Natural killer cell (primary cell): Measurements from ENCODE around the gene SLC37A3. TPM values are rescaled to one million over a fixed set of nuclear protein-coding genes. Genes with fewer than 3 reads are reported as not detected.

Experiments used
- ATAC-seq, 3 donors: fragments of 150-1000 bp in 2 of 3; fragments of 200-7000 bp in 1 of 3; cut with Tn5 transposase; 1 replicate in 1 of 3; 2 replicates in 2 of 3; pipeline ENCODE4 v1.10.0; 2021; ENCODE audit warnings: mild to moderate bottlenecking in 2 of 3, moderate library complexity in 2 of 3
- DNase-seq, 2 donors: peaks; one replicate each; pipeline versions ENCODE4 v3.0.0 to v3.0.0-alpha.2; 2013 to 2021; ENCODE audit warnings: mixed read lengths in 1 of 2
- H3K27ac ChIP-seq: one replicate; pipeline ENCODE4 v1.5.1; 2013; ENCODE audit warnings: mild to moderate bottlenecking, low read length
- H3K27me3 ChIP-seq: one replicate; pipeline ENCODE4 v1.6.1; 2013; ENCODE audit warnings: low read length; ENCODE audit not compliant: control insufficient read depth, insufficient read depth
- H3K36me3 ChIP-seq: one replicate; pipeline ENCODE4 v1.6.1; 2013; ENCODE audit warnings: low read length; ENCODE audit not compliant: control insufficient read depth, insufficient read depth
- H3K4me1 ChIP-seq: one replicate; pipeline ENCODE4 v1.6.1; 2013; ENCODE audit warnings: low read length; ENCODE audit not compliant: control insufficient read depth, insufficient read depth
- H3K4me3 ChIP-seq: one replicate; pipeline ENCODE4 v1.5.1; 2013; ENCODE audit warnings: low read length
- H3K9me3 ChIP-seq: one replicate; pipeline ENCODE4 v1.6.1; 2013; ENCODE audit warnings: low read length; ENCODE audit not compliant: control insufficient read depth, insufficient read depth
- H3K27ac Mint-ChIP-seq, 2 donors: one replicate each; pipeline ENCODE4 v1.8.0; 2022; ENCODE audit warnings: mild to moderate bottlenecking in 2 of 2, mixed read lengths in 2 of 2, moderate library complexity in 1 of 2
- H3K27me3 Mint-ChIP-seq, 2 donors: one replicate each; pipeline ENCODE4 v1.8.0; 2022; ENCODE audit warnings: low read depth in 2 of 2, mixed read lengths in 2 of 2
- H3K36me3 Mint-ChIP-seq: one replicate; pipeline ENCODE4 v1.8.0; 2022; ENCODE audit warnings: mixed read lengths
- H3K4me1 Mint-ChIP-seq, 2 donors: one replicate each; pipeline ENCODE4 v1.8.0; 2022; ENCODE audit warnings: mixed read lengths in 2 of 2
- H3K4me3 Mint-ChIP-seq: one replicate; pipeline ENCODE4 v1.8.0; 2022; ENCODE audit warnings: mild to moderate bottlenecking, moderate library complexity, mixed read lengths
- H3K9me3 Mint-ChIP-seq, 2 donors: one replicate each; pipeline ENCODE4 v1.8.0; 2022; ENCODE audit warnings: mixed read lengths in 2 of 2
- CTCF ChIP-seq: fragments of 200-600 bp; IDR thresholded peaks from one replicate; pipeline ENCODE4 v1.8.0; 2022; ENCODE audit warnings: antibody characterized with exemption
- WGBS: methylation state at CpG from one replicate; pipeline ENCODE4 v1.1.7; 2013; ENCODE audit warnings: missing lambda C conversion rate; ENCODE audit not compliant: insufficient coverage; 5-methylcytosine and 5-hydroxymethylcytosine counted together
- intact Hi-C: fragments of 100-400 bp; cut with micrococcal nuclease; formaldehyde crosslinking; loops from one replicate; pipeline ENCODE4 v1.14.2; 2022
- total RNA-seq, 4 donors: library from RNA; stranded (reverse); fragments of 120-200 nt in 1 of 4; gene quantifications; one replicate each; pipeline versions ENCODE4 v1.2.3 to v1.2.4, GENCODE V29; 2013 to 2022

The SLC37A3 gene
- total RNA-seq, 3 donors from 2014 or later (not counting 1 experiment from before 2014, with no cell fraction given): 19.1 to 26.4 (median 24.5) TPM

DNA sequence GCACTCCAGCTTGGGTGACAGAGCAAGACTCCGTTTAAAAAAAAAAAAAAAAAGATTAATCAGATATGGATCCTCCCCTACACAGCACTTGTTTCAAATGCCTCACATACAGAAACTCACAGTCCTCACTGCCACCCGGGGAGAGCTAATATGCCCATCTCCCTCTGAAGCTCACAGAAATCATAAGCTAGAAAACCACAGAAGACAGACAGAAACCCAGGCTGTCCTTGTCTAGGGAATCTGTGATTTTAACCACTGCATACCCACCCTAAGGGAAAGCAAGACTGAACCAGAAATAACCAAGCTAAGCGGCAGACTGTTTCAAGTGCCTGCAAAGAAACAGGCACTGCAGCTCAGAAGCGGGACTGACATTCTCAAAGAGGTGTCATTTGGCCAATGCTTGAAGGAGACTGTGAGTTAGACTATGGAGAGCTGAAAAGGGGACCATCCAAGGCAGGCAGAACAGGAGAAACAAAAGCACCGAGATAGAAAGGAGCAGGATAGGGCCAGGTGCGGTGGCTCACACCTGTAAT, 37.6 kb downstream of the SLC37A3 start:
- 87% methylated on average over 6 of the region's 6 CpGs for WGBS
- Histone ChIP-seq H3K27me3 (no peaks in the 10 kb centered on the region), H3K4me3 (no peak overlapping the region), H3K9me3 (no peaks in the 10 kb centered on the region), H3K4me1 (peaks cover 16% of the 10 kb centered on the region), H3K27ac (no peak overlapping the region), H3K36me3 (no peaks in the 10 kb centered on the region)
- DNase-seq (no peak), ATAC-seq (no peak)
- Mint-ChIP-seq H3K27me3 (no peaks in the 10 kb centered on the region), H3K27ac (peak overlapping the region; percentile 6 to 27), H3K36me3 (no peaks in the 10 kb centered on the region), H3K4me3 (no peak overlapping the region), H3K9me3 (no peaks in the 10 kb centered on the region), H3K4me1 (peaks cover 21% of the 10 kb centered on the region in 2 donors)
- TF ChIP-seq CTCF: no peak
- intact Hi-C loops: no loop called here

- H3K4me1 ChIP-seq: peaks cover 16% of the 10 kb centered on the region
- H3K9me3 ChIP-seq: no peaks in the 10 kb centered on the region
- WGBS: 18% methylated on average over 8 of the region's 10 CpGs
- ATAC-seq (peak; percentile 85 to 90 (median 89)), DNase-seq (peak; percentile 28 to 55)
- no peaks in the 10 kb centered on the region for H3K27me3 Mint-ChIP-seq
- no peak for TF ChIP-seq CTCF
- peak overlapping the region; percentile 88 for H3K4me3 Mint-ChIP-seq
- H3K9me3 Mint-ChIP-seq: no peaks in the 10 kb centered on the region
- no peaks in the 10 kb centered on the region for H3K27me3 ChIP-seq
- H3K4me1 Mint-ChIP-seq: peaks cover 21% of the 10 kb centered on the region in 2 donors
- no peaks in the 10 kb centered on the region for H3K36me3 Mint-ChIP-seq
- H3K4me3 ChIP-seq: no peak overlapping the region
- intact Hi-C loops: no loop called here
- H3K27ac ChIP-seq: peak overlapping the region; percentile 46
- peaks cover 7% of the 10 kb centered on the region for H3K36me3 ChIP-seq
- peak overlapping the region; percentile 80 to 89 for H3K27ac Mint-ChIP-seq
Measured at GRCh38 chr7:140358412-140359051, 39.8 kb downstream of the SLC37A3 start.

DNA sequence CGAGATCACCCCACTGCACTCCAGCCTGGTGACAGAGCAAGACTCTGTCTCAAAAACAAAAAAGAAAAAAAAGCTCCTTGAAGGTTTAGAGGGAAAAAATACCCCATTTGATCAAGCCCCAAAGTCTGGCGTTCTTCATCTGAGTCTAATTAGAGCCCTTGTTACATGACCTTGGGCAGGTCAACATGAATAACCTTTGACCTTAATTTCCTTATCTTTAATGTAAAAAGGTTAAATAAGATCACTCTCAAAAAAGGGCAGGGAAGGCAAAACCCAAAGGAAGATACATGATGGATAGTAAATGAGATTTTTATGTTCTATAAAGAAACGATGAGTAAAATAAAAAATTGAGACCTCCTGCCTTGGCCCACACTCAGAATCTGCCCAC, 40.3 kb downstream of the SLC37A3 start:
- DNase-seq: no peak
- H3K27me3 Mint-ChIP-seq: no peaks in the 10 kb centered on the region
- Histone ChIP-seq H3K4me1 (peaks cover 16% of the 10 kb centered on the region), H3K9me3 (no peaks in the 10 kb centered on the region), H3K27me3 (no peaks in the 10 kb centered on the region), H3K27ac (peak overlapping the region; percentile 46), H3K36me3 (peaks cover 7% of the 10 kb centered on the region), H3K4me3 (no peak overlapping the region)
- H3K27ac Mint-ChIP-seq: peak overlapping the region; percentile 80 to 89
- peak overlapping the region; percentile 88 for H3K4me3 Mint-ChIP-seq
- ATAC-seq: no peak
- peaks cover 21% of the 10 kb centered on the region in 2 donors for H3K4me1 Mint-ChIP-seq
- no peak for TF ChIP-seq CTCF
- no peaks in the 10 kb centered on the region for H3K9me3 Mint-ChIP-seq
- 86% methylated on average over 1 of the region's 3 CpGs for WGBS
- intact Hi-C loops: no loop called here
- no peaks in the 10 kb centered on the region for H3K36me3 Mint-ChIP-seq

- H3K4me3 Mint-ChIP-seq: no peak overlapping the region
- no peak overlapping the region for H3K27ac Mint-ChIP-seq
- H3K9me3 Mint-ChIP-seq: no peaks in the 10 kb centered on the region
- H3K4me1 ChIP-seq: no peaks in the 10 kb centered on the region
- H3K36me3 ChIP-seq: peaks cover 45% of the 10 kb centered on the region
- no peaks in the 10 kb centered on the region for H3K27me3 ChIP-seq
- no peak for ATAC-seq
- intact Hi-C loops: no loop called here
- no peaks in the 10 kb centered on the region for H3K27me3 Mint-ChIP-seq
- H3K9me3 ChIP-seq: no peaks in the 10 kb centered on the region
- H3K4me1 Mint-ChIP-seq: no peaks in the 10 kb centered on the region
- no peak for DNase-seq
- H3K36me3 Mint-ChIP-seq: peaks cover 32% of the 10 kb centered on the region
- H3K4me3 ChIP-seq: no peak overlapping the region
- 91% methylated on average over 2 of the region's 5 CpGs for WGBS
- no peak for TF ChIP-seq CTCF
- no peak overlapping the region for H3K27ac ChIP-seq
Measured at GRCh38 chr7:140350056-140350455, 48.3 kb downstream of the SLC37A3 start.
